ENCODE data around the gene SND1.

DNA sequence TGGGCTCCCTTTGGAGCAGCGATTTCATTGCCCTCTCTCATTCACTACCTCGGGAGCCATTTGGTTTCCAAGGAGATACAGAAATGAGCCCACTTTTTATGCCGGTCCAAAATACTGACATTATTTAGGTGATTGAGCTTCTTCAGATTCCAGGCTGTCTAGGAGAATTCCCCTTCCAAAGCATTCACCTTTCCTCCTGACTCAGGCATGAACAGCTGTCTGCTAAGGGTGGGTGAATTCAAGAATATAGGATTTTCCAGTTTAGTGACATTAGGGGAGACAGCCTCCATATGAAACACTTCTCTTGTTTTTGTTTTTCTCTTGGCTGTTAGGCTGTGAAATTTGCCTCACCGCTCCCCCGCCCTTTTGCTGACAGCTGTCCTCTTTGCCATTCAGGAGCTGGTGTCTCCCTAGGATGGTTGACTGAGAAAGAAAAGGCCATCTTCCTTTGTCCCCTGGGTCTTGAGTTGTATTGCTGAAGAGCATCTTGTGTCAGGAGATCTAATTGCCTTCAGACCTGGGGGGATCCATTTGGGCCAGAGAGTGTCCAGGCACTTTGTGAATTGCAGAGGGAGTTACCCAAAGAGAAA is 322.5 kb downstream of the SND1 start:
- TF ChIP-seq, protein P1, sequence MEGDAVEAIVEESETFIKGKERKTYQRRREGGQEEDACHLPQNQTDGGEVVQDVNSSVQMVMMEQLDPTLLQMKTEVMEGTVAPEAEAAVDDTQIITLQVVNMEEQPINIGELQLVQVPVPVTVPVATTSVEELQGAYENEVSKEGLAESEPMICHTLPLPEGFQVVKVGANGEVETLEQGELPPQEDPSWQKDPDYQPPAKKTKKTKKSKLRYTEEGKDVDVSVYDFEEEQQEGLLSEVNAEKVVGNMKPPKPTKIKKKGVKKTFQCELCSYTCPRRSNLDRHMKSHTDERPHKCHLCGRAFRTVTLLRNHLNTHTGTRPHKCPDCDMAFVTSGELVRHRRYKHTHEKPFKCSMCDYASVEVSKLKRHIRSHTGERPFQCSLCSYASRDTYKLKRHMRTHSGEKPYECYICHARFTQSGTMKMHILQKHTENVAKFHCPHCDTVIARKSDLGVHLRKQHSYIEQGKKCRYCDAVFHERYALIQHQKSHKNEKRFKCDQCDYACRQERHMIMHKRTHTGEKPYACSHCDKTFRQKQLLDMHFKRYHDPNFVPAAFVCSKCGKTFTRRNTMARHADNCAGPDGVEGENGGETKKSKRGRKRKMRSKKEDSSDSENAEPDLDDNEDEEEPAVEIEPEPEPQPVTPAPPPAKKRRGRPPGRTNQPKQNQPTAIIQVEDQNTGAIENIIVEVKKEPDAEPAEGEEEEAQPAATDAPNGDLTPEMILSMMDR (IDR thresholded peaks at IDR 0.05; ENCODE audit: insufficient read depth, low read length) = no peak
- no peak for TF ChIP-seq GABPA (IDR thresholded peaks at IDR 0.05; ENCODE audit: low read depth)
- TF ChIP-seq, protein P2, sequence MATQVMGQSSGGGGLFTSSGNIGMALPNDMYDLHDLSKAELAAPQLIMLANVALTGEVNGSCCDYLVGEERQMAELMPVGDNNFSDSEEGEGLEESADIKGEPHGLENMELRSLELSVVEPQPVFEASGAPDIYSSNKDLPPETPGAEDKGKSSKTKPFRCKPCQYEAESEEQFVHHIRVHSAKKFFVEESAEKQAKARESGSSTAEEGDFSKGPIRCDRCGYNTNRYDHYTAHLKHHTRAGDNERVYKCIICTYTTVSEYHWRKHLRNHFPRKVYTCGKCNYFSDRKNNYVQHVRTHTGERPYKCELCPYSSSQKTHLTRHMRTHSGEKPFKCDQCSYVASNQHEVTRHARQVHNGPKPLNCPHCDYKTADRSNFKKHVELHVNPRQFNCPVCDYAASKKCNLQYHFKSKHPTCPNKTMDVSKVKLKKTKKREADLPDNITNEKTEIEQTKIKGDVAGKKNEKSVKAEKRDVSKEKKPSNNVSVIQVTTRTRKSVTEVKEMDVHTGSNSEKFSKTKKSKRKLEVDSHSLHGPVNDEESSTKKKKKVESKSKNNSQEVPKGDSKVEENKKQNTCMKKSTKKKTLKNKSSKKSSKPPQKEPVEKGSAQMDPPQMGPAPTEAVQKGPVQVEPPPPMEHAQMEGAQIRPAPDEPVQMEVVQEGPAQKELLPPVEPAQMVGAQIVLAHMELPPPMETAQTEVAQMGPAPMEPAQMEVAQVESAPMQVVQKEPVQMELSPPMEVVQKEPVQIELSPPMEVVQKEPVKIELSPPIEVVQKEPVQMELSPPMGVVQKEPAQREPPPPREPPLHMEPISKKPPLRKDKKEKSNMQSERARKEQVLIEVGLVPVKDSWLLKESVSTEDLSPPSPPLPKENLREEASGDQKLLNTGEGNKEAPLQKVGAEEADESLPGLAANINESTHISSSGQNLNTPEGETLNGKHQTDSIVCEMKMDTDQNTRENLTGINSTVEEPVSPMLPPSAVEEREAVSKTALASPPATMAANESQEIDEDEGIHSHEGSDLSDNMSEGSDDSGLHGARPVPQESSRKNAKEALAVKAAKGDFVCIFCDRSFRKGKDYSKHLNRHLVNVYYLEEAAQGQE (IDR thresholded peaks at IDR 0.05; ENCODE audit: insufficient replicate concordance, low read depth) = no peak

Measured in HL-60 (cell line).